Effector memory CD4-positive, alpha-beta T cell (primary cell): Measurements from ENCODE around the gene SLC35E3.

Experiments
- DNase-seq, 3 donors: peaks; one replicate each; pipeline ENCODE4 v3.0.0-alpha.2; 2020
- H3K27ac ChIP-seq: 2 replicates; pipeline ENCODE4 v1.7.0; 2013; ENCODE audit warnings: mild to moderate bottlenecking, low read length, moderate library complexity; ENCODE audit not compliant: insufficient read depth, poor library complexity, severe bottlenecking
- H3K27me3 ChIP-seq: replicated peaks from 2 replicates; pipeline ENCODE4 v1.7.0; 2013; ENCODE audit warnings: mild to moderate bottlenecking, low read length; ENCODE audit not compliant: insufficient read depth, control insufficient read depth, poor library complexity, severe bottlenecking
- H3K36me3 ChIP-seq: 2 replicates; pipeline ENCODE4 v1.7.0; 2013; ENCODE audit warnings: mild to moderate bottlenecking, low read length, moderate library complexity; ENCODE audit not compliant: control insufficient read depth, insufficient read depth
- H3K4me1 ChIP-seq: 2 replicates; pipeline ENCODE4 v1.7.0; 2013; ENCODE audit warnings: low read length, mild to moderate bottlenecking; ENCODE audit not compliant: control insufficient read depth, insufficient read depth, poor library complexity, severe bottlenecking
- H3K4me3 ChIP-seq: 2 replicates; pipeline ENCODE4 v1.7.0; 2013; ENCODE audit warnings: low read length, low read depth, mild to moderate bottlenecking; ENCODE audit not compliant: insufficient read depth, poor library complexity, severe bottlenecking
- H3K9me3 ChIP-seq: 2 replicates; pipeline ENCODE4 v1.7.0; 2013; ENCODE audit warnings: mild to moderate bottlenecking, low read length, moderate library complexity; ENCODE audit not compliant: control insufficient read depth

The SLC35E3 gene

GRCh38 chr12:68784015-68784414 is 38.0 kb downstream of the SLC35E3 start:
- Histone ChIP-seq H3K9me3 (no peaks in the 10 kb centered on the region), H3K27me3 (no peaks in the 10 kb centered on the region), H3K4me1 (no peaks in the 10 kb centered on the region), H3K27ac (no peak overlapping the region), H3K4me3 (no peak overlapping the region), H3K36me3 (no peaks in the 10 kb centered on the region)
- no peak for DNase-seq

GRCh38 chr12:68785358-68785757 is 39.4 kb downstream of the SLC35E3 start:
- H3K9me3 ChIP-seq, result no peaks in the 10 kb centered on the region

GRCh38 chr12:68785823-68786222 is 39.8 kb downstream of the SLC35E3 start:
- no peak for DNase-seq
- no peak overlapping the region for H3K4me3 ChIP-seq
- no peaks in the 10 kb centered on the region for H3K27me3 ChIP-seq
- H3K36me3 ChIP-seq, result no peaks in the 10 kb centered on the region
- H3K4me1 ChIP-seq, result no peaks in the 10 kb centered on the region
- H3K9me3 ChIP-seq, result no peaks in the 10 kb centered on the region
- H3K27ac ChIP-seq, result no peak overlapping the region

More at GRCh38 chr12:68785358-68785757, 39.4 kb downstream of the SLC35E3 start:
- no peaks in the 10 kb centered on the region for H3K4me1 ChIP-seq
- no peak for DNase-seq
- H3K27ac ChIP-seq, result no peak overlapping the region
- H3K27me3 ChIP-seq, result no peaks in the 10 kb centered on the region
- H3K36me3 ChIP-seq, result no peaks in the 10 kb centered on the region
- no peak overlapping the region for H3K4me3 ChIP-seq

- no peak overlapping the region for H3K4me3 ChIP-seq
- no peaks in the 10 kb centered on the region for H3K27me3 ChIP-seq
Measured at GRCh38 chr12:68786929-68787328, 41.0 kb downstream of the SLC35E3 start.

GRCh38 chr12:68788554-68789143 is 42.7 kb downstream of the SLC35E3 start:
- Histone ChIP-seq H3K27ac (no peak overlapping the region), H3K9me3 (no peaks in the 10 kb centered on the region), H3K27me3 (no peaks in the 10 kb centered on the region), H3K4me1 (no peaks in the 10 kb centered on the region), H3K36me3 (no peaks in the 10 kb centered on the region), H3K4me3 (no peak overlapping the region)
- DNase-seq, result no peak

More at GRCh38 chr12:68786929-68787328, 41.0 kb downstream of the SLC35E3 start:
- H3K4me1 ChIP-seq, result no peaks in the 10 kb centered on the region
- no peaks in the 10 kb centered on the region for H3K36me3 ChIP-seq
- no peak for DNase-seq
- H3K9me3 ChIP-seq, result no peaks in the 10 kb centered on the region
- no peak overlapping the region for H3K27ac ChIP-seq

GRCh38 chr12:68789144-68789878 is 43.3 kb downstream of the SLC35E3 start:
- no peaks in the 10 kb centered on the region for H3K4me1 ChIP-seq
- no peaks in the 10 kb centered on the region for H3K9me3 ChIP-seq
- no peak for DNase-seq
- no peak overlapping the region for H3K4me3 ChIP-seq
- no peaks in the 10 kb centered on the region for H3K36me3 ChIP-seq
- no peak overlapping the region for H3K27ac ChIP-seq
- H3K27me3 ChIP-seq, result no peaks in the 10 kb centered on the region

GRCh38 chr12:68790081-68790951 is 44.3 kb downstream of the SLC35E3 start:
- Histone ChIP-seq H3K27ac (no peak overlapping the region), H3K9me3 (no peaks in the 10 kb centered on the region), H3K36me3 (no peaks in the 10 kb centered on the region), H3K4me3 (no peak overlapping the region), H3K27me3 (no peaks in the 10 kb centered on the region), H3K4me1 (no peaks in the 10 kb centered on the region)
- DNase-seq, result no peak

- Histone ChIP-seq H3K36me3 (no peaks in the 10 kb centered on the region), H3K27ac (no peak overlapping the region), H3K27me3 (no peaks in the 10 kb centered on the region), H3K4me3 (no peak overlapping the region), H3K9me3 (no peaks in the 10 kb centered on the region), H3K4me1 (no peaks in the 10 kb centered on the region)
- no peak for DNase-seq
Measured at GRCh38 chr12:68790952-68791234, 44.9 kb downstream of the SLC35E3 start.

GRCh38 chr12:68791897-68792481 is 46.0 kb downstream of the SLC35E3 start:
- Histone ChIP-seq H3K9me3 (no peaks in the 10 kb centered on the region), H3K36me3 (no peaks in the 10 kb centered on the region), H3K27me3 (no peaks in the 10 kb centered on the region), H3K4me1 (no peaks in the 10 kb centered on the region), H3K27ac (no peak overlapping the region), H3K4me3 (no peak overlapping the region)
- no peak for DNase-seq

GRCh38 chr12:68792952-68793351 is 47.0 kb downstream of the SLC35E3 start:
- Histone ChIP-seq H3K9me3 (no peaks in the 10 kb centered on the region), H3K4me1 (no peaks in the 10 kb centered on the region), H3K4me3 (no peak overlapping the region), H3K36me3 (no peaks in the 10 kb centered on the region), H3K27me3 (no peaks in the 10 kb centered on the region), H3K27ac (no peak overlapping the region)
- DNase-seq, result no peak
